ENCODE data around the gene PHF24.

Gene PHF24

GRCh38 chr9:34993502-34994259, 35.6 kb downstream of the PHF24 start:
- H3K4me1 ChIP-seq (ENCODE audit: insufficient read depth, low read length, poor library complexity, severe bottlenecking), result peaks cover 49% of the 10 kb centered on the region
- TF ChIP-seq EZH2phosphoT487 (IDR thresholded peaks at IDR 0.05; ENCODE audit: borderline replicate concordance) (no peak), CTCF (conservative IDR thresholded peaks at IDR 0.05; ENCODE audit: low read length) (no peak)
- H3K4me3 ChIP-seq (ENCODE audit: low read length, poor library complexity, severe bottlenecking), result no peak overlapping the region
- no peaks in the 10 kb centered on the region for H3K9me3 ChIP-seq (ENCODE audit: insufficient read depth, low read depth, low read length)
- H3F3A ChIP-seq (ENCODE audit: low read depth), result no peaks in the 10 kb centered on the region
- H3K27me3 ChIP-seq (ENCODE audit: insufficient read depth, low read length, poor library complexity, severe bottlenecking), result no peaks in the 10 kb centered on the region
- H3K9ac ChIP-seq (ENCODE audit: low read depth, low read length, poor library complexity, severe bottlenecking), result peak overlapping the region; percentile 14
- peaks cover 7% of the 10 kb centered on the region; the same call in 1 of the 2 replicates for H3K79me2 ChIP-seq (ENCODE audit: insufficient read depth, low read length)
- H3K4me2 ChIP-seq (ENCODE audit: low read depth, low read length, poor library complexity, severe bottlenecking), result peak overlapping the region; percentile 42
- peaks cover 9% of the 10 kb centered on the region; the same call in 1 of the 2 replicates for H3K36me3 ChIP-seq (ENCODE audit: insufficient read depth, low read length)
- H2AFZ ChIP-seq (ENCODE audit: low read length), result no peak overlapping the region
- H4K20me1 ChIP-seq (ENCODE audit: insufficient read depth, low read length, poor library complexity, severe bottlenecking), result no peaks in the 10 kb centered on the region
- H3K9me2 ChIP-seq (replicated peaks; ENCODE audit: low read depth, low read length), result no peaks in the 10 kb centered on the region

- TF ChIP-seq CTCF (conservative IDR thresholded peaks at IDR 0.05; ENCODE audit: low read length) (peak; percentile 82), EZH2phosphoT487 (IDR thresholded peaks at IDR 0.05; ENCODE audit: borderline replicate concordance) (no peak)
- no peak overlapping the region for H2AFZ ChIP-seq (ENCODE audit: low read length)
- H3K4me3 ChIP-seq (ENCODE audit: low read length, poor library complexity, severe bottlenecking), result no peak overlapping the region
- H3K9ac ChIP-seq (ENCODE audit: low read depth, low read length, poor library complexity, severe bottlenecking), result peak overlapping the region; percentile 14
- no peaks in the 10 kb centered on the region for H4K20me1 ChIP-seq (ENCODE audit: insufficient read depth, low read length, poor library complexity, severe bottlenecking)
- H3K9me3 ChIP-seq (ENCODE audit: insufficient read depth, low read depth, low read length), result no peaks in the 10 kb centered on the region
- H3K4me1 ChIP-seq (ENCODE audit: insufficient read depth, low read length, poor library complexity, severe bottlenecking), result peaks cover 49% of the 10 kb centered on the region
- H3K4me2 ChIP-seq (ENCODE audit: low read depth, low read length, poor library complexity, severe bottlenecking), result peak overlapping the region; percentile 42
- no peaks in the 10 kb centered on the region for H3K27me3 ChIP-seq (ENCODE audit: insufficient read depth, low read length, poor library complexity, severe bottlenecking)
- peaks cover 9% of the 10 kb centered on the region; the same call in 1 of the 2 replicates for H3K36me3 ChIP-seq (ENCODE audit: insufficient read depth, low read length)
- no peaks in the 10 kb centered on the region for H3F3A ChIP-seq (ENCODE audit: low read depth)
- peaks cover 7% of the 10 kb centered on the region; the same call in 1 of the 2 replicates for H3K79me2 ChIP-seq (ENCODE audit: insufficient read depth, low read length)
- no peaks in the 10 kb centered on the region for H3K9me2 ChIP-seq (replicated peaks; ENCODE audit: low read depth, low read length)
Measured at GRCh38 chr9:34994260-34994899, 36.3 kb downstream of the PHF24 start.

DNA sequence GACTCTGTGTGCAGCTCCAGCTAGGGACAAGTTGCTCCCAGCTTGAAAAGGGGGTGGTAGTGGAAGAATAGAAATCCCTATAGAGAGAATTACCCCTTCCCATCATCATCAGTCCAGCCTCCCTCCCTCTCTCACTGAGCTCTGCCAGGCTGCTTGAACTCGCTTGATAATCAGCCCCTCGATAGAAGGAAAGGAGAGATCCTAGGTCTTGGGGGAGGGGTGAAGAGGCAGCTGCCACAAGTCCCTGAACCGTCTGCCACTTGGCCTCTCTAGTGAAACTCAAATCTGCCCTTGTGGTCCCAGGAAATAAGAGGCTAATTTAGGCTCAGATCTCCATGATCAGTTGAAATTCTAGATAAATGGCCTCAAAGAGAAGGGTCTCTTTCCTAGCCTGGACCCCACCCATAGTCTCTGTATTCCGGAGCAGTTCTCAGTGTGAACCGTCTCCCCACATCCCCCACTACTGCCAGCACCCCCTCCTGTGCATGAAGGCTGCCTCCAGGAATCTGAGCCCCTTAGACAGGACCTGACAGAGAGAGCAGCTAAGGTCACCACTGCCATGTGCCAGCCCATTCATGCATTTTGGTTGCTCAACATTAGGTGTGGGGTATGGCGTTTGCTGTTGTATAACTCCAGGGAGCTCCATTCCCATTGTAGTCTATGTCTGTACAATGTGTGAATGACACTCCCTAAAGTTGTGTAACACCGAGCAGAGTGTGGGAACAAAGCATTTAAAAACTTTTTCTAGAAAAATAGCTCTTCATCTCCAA, 37.0 kb downstream of the PHF24 start:
- Histone ChIP-seq H3K4me2 (ENCODE audit: low read depth, low read length, poor library complexity, severe bottlenecking) (peak overlapping the region; percentile 42), H3K4me3 (ENCODE audit: low read length, poor library complexity, severe bottlenecking) (no peak overlapping the region), H3F3A (ENCODE audit: low read depth) (no peaks in the 10 kb centered on the region), H2AFZ (ENCODE audit: low read length) (no peak overlapping the region), H4K20me1 (ENCODE audit: insufficient read depth, low read length, poor library complexity, severe bottlenecking) (no peaks in the 10 kb centered on the region), H3K79me2 (ENCODE audit: insufficient read depth, low read length) (peaks cover 7% of the 10 kb centered on the region; the same call in 1 of the 2 replicates), H3K9me2 (replicated peaks; ENCODE audit: low read depth, low read length) (no peaks in the 10 kb centered on the region), H3K27me3 (ENCODE audit: insufficient read depth, low read length, poor library complexity, severe bottlenecking) (no peaks in the 10 kb centered on the region), H3K9ac (ENCODE audit: low read depth, low read length, poor library complexity, severe bottlenecking) (peak overlapping the region; percentile 11), H3K9me3 (ENCODE audit: insufficient read depth, low read depth, low read length) (no peaks in the 10 kb centered on the region), H3K36me3 (ENCODE audit: insufficient read depth, low read length) (peaks cover 9% of the 10 kb centered on the region; the same call in 1 of the 2 replicates), H3K4me1 (ENCODE audit: insufficient read depth, low read length, poor library complexity, severe bottlenecking) (peaks cover 49% of the 10 kb centered on the region)
- TF ChIP-seq EZH2phosphoT487 (IDR thresholded peaks at IDR 0.05; ENCODE audit: borderline replicate concordance) (no peak), CTCF (conservative IDR thresholded peaks at IDR 0.05; ENCODE audit: low read length) (no peak)
